CD14-positive monocyte (primary cell): ENCODE measurements around the gene GRM4. TPM values are rescaled to one million over a fixed set of nuclear protein-coding genes. Genes with fewer than 3 reads are reported as not detected.
"Not testable (repeated sequence)": the region's sequence is repeated elsewhere in the genome, so short reads cannot be mapped to it uniquely, and the experiment has no call there.

Experiments
- DNase-seq, 3 donors: peaks; one replicate each; pipeline ENCODE4 v3.0.0-alpha.2; 2011 to 2022
- H2AFZ ChIP-seq: 2 replicates; pipeline ENCODE4 v1.6.0; 2012; ENCODE audit warnings: mild to moderate bottlenecking, low read depth, low read length, inconsistent platforms; ENCODE audit not compliant: insufficient read depth, poor library complexity, severe bottlenecking
- H3K27ac ChIP-seq, 2 donors: 1 replicate in 1 of 2; 2 replicates in 1 of 2; pipeline ENCODE4 v1.5.1; 2012 to 2013; ENCODE audit warnings: low read length in 2 of 2, control low read depth in 1 of 2, inconsistent platforms in 1 of 2, low read depth in 1 of 2, mild to moderate bottlenecking in 1 of 2
- H3K27me3 ChIP-seq, 2 donors: one replicate each; pipeline versions ENCODE4 v1.6.0 to v1.6.1; 2011 to 2013; ENCODE audit warnings: low read length in 2 of 2; ENCODE audit not compliant: control insufficient read depth in 2 of 2, insufficient read depth in 2 of 2
- H3K36me3 ChIP-seq, 2 donors: replicated peaks in 1 of 2; 1 replicate in 1 of 2; 2 replicates in 1 of 2; pipeline versions ENCODE4 v1.5.1 to v1.6.1; 2012 to 2013; ENCODE audit warnings: low read length in 2 of 2, control low read depth in 1 of 2, inconsistent platforms in 1 of 2, mild to moderate bottlenecking in 1 of 2; ENCODE audit not compliant: insufficient read depth in 2 of 2, control insufficient read depth in 1 of 2
- H3K4me1 ChIP-seq, 2 donors: 1 replicate in 1 of 2; 2 replicates in 1 of 2; pipeline versions ENCODE4 v1.5.1 to v1.6.1; 2012 to 2013; ENCODE audit warnings: low read length in 2 of 2, control low read depth in 1 of 2, inconsistent platforms in 1 of 2, mild to moderate bottlenecking in 1 of 2, moderate library complexity in 1 of 2; ENCODE audit not compliant: insufficient read depth in 2 of 2, control insufficient read depth in 1 of 2
- H3K4me2 ChIP-seq: replicated peaks from 2 replicates; pipeline ENCODE3; 2012; ENCODE audit warnings: low read length, moderate library complexity, mild to moderate bottlenecking; ENCODE audit not compliant: poor library complexity, severe bottlenecking; ENCODE audit errors: extremely low read depth
- H3K4me3 ChIP-seq, 3 experiments: fragments of 200-600 bp in 1 of 3; sonication (generic) in 1 of 3; replicated peaks in 1 of 3; 1 replicate in 2 of 3; 2 replicates in 1 of 3; pipeline ENCODE4 v1.5.1; 2011 to 2013; ENCODE audit warnings: low read length in 3 of 3, mild to moderate bottlenecking in 3 of 3, control low read depth in 2 of 3, low read depth in 2 of 3, inconsistent platforms in 1 of 3, moderate library complexity in 1 of 3
- H3K79me2 ChIP-seq: 2 replicates; pipeline ENCODE4 v1.6.0; 2012; ENCODE audit warnings: mild to moderate bottlenecking, control low read depth, inconsistent platforms, low read length, moderate library complexity; ENCODE audit not compliant: insufficient read depth
- H3K9ac ChIP-seq: 2 replicates; pipeline ENCODE4 v1.6.0; 2017; ENCODE audit warnings: low read length, mild to moderate bottlenecking; ENCODE audit not compliant: insufficient read depth, poor library complexity, severe bottlenecking
- H3K9me3 ChIP-seq, 2 donors: replicated peaks in 1 of 2; 1 replicate in 1 of 2; 2 replicates in 1 of 2; pipeline versions ENCODE4 v1.5.1 to v1.6.1; 2012 to 2013; ENCODE audit warnings: low read length in 2 of 2, control low read depth in 1 of 2; ENCODE audit not compliant: control insufficient read depth in 1 of 2, insufficient read depth in 1 of 2
- H4K20me1 ChIP-seq: 2 replicates; pipeline ENCODE4 v1.6.0; 2012; ENCODE audit warnings: mild to moderate bottlenecking, low read length, control low read depth, moderate library complexity; ENCODE audit not compliant: insufficient read depth
- H3K27ac Mint-ChIP-seq, 7 donors: one replicate each; pipeline ENCODE4 v1.8.0; 2020; ENCODE audit warnings: mild to moderate bottlenecking in 7 of 7, mixed read lengths in 7 of 7, moderate library complexity in 6 of 7, inconsistent platforms in 2 of 7
- H3K27me3 Mint-ChIP-seq, 3 donors: one replicate each; pipeline ENCODE4 v1.8.0; 2021 to 2022; ENCODE audit warnings: low read depth in 3 of 3, mild to moderate bottlenecking in 3 of 3, mixed read lengths in 3 of 3, moderate library complexity in 3 of 3, inconsistent platforms in 1 of 3
- H3K36me3 Mint-ChIP-seq, 2 donors: one replicate each; pipeline ENCODE4 v1.8.0; 2020; ENCODE audit warnings: mixed read lengths in 2 of 2, inconsistent platforms in 1 of 2, mild to moderate bottlenecking in 1 of 2
- H3K4me1 Mint-ChIP-seq: one replicate; pipeline ENCODE4 v1.8.0; 2020; ENCODE audit warnings: mild to moderate bottlenecking, mixed read lengths
- H3K4me3 Mint-ChIP-seq, 2 donors: one replicate each; pipeline ENCODE4 v1.8.0; 2020; ENCODE audit warnings: mild to moderate bottlenecking in 2 of 2, mixed read lengths in 2 of 2, moderate library complexity in 1 of 2
- H3K9me3 Mint-ChIP-seq, 7 donors: one replicate each; pipeline ENCODE4 v1.8.0; 2020 to 2022; ENCODE audit warnings: mixed read lengths in 7 of 7, mild to moderate bottlenecking in 6 of 7, moderate library complexity in 6 of 7, inconsistent platforms in 2 of 7
- WGBS: methylation state at CpG from one replicate; pipeline ENCODE4 v1.1.5; 2013; ENCODE audit warnings: missing lambda C conversion rate; ENCODE audit not compliant: insufficient coverage; 5-methylcytosine and 5-hydroxymethylcytosine counted together
- intact Hi-C, 2 donors: fragments of 100-400 bp; cut with micrococcal nuclease; formaldehyde crosslinking; loops; one replicate each; pipeline versions ENCODE4 v1.15.0 to v1.15.1; 2023
- polyA plus RNA-seq, 3 donors: library from polyadenylated mRNA; depleted of rRNA in 1 of 3; unstranded in 2 of 3; stranded (reverse) in 1 of 3; fragments of 300-500 nt in 2 of 3; fragments of >200 nt in 1 of 3; fragmentation: Illumina TruSeq in 2 of 3; gene quantifications; 1 replicate in 2 of 3; 2 replicates in 1 of 3; pipeline ENCODE4 v1.2.3, GENCODE V29; 2012 to 2021
- TF ChIP-seq, protein P1 (sequence below): fragments of 200-600 bp; IDR thresholded peaks from one replicate; pipeline ENCODE4 v1.8.0; 2022; ENCODE audit warnings: antibody characterized with exemption, mild to moderate bottlenecking

Gene GRM4
- polyA plus RNA-seq, 3 donors: not detected

GRCh38 chr6:34043359-34043758, 102.5 kb downstream of the GRM4 start:
- Histone ChIP-seq H3K4me1 (no peaks in the 10 kb centered on the region), H3K27ac (no peak overlapping the region), H2AFZ (no peak overlapping the region), H3K9me3 (no peaks in the 10 kb centered on the region), H3K9ac (no peak overlapping the region), H3K4me2 (no peak overlapping the region), H4K20me1 (no peaks in the 10 kb centered on the region), H3K4me3 (no peak overlapping the region), H3K36me3 (no peaks in the 10 kb centered on the region), H3K27me3 (no peaks in the 10 kb centered on the region), H3K79me2 (no peaks in the 10 kb centered on the region)
- TF ChIP-seq, protein P1, sequence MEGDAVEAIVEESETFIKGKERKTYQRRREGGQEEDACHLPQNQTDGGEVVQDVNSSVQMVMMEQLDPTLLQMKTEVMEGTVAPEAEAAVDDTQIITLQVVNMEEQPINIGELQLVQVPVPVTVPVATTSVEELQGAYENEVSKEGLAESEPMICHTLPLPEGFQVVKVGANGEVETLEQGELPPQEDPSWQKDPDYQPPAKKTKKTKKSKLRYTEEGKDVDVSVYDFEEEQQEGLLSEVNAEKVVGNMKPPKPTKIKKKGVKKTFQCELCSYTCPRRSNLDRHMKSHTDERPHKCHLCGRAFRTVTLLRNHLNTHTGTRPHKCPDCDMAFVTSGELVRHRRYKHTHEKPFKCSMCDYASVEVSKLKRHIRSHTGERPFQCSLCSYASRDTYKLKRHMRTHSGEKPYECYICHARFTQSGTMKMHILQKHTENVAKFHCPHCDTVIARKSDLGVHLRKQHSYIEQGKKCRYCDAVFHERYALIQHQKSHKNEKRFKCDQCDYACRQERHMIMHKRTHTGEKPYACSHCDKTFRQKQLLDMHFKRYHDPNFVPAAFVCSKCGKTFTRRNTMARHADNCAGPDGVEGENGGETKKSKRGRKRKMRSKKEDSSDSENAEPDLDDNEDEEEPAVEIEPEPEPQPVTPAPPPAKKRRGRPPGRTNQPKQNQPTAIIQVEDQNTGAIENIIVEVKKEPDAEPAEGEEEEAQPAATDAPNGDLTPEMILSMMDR: no peak
- 100% methylated on average over 2 of the region's 8 CpGs for WGBS
- H3K9me3 Mint-ChIP-seq: peaks cover 0 to 8% (median under 1%) of the 10 kb centered on the region in 7 donors
- peaks cover 3 to 20% (median 6%) of the 10 kb centered on the region in 3 donors for H3K27me3 Mint-ChIP-seq
- H3K4me3 Mint-ChIP-seq: no peak overlapping the region
- DNase-seq: no peak
- H3K36me3 Mint-ChIP-seq: no peaks in the 10 kb centered on the region
- no peak overlapping the region for H3K27ac Mint-ChIP-seq
- intact Hi-C loops: no loop called here
- H3K4me1 Mint-ChIP-seq: no peaks in the 10 kb centered on the region

- H3K9me3 Mint-ChIP-seq: not testable (repeated sequence)
- 94% methylated on average over 3 of the region's 5 CpGs for WGBS
Measured at GRCh38 chr6:34041998-34042397, 103.9 kb downstream of the GRM4 start.

More at GRCh38 chr6:34041998-34042397, 103.9 kb downstream of the GRM4 start:
- H3K27me3 Mint-ChIP-seq: peaks cover 5 to 16% (median 9%) of the 10 kb centered on the region in 3 donors
- H3K27ac Mint-ChIP-seq, H3K4me3 ChIP-seq, H3K79me2 ChIP-seq, intact Hi-C loops, DNase-seq, H3K36me3 ChIP-seq, H3K27ac ChIP-seq, H3K9me3 ChIP-seq, H3K4me3 Mint-ChIP-seq, H2AFZ ChIP-seq, H3K27me3 ChIP-seq, H3K4me1 ChIP-seq, H3K4me1 Mint-ChIP-seq, H3K36me3 Mint-ChIP-seq, H3K4me2 ChIP-seq, H4K20me1 ChIP-seq, H3K9ac ChIP-seq: not testable (repeated sequence)
